Aorta (tissue), 5 donors: ENCODE data around the gene IGDCC3. TPM values are rescaled to one million over a fixed set of nuclear protein-coding genes. Genes with fewer than 3 reads are reported as not detected.

ENCODE experiments used
- ATAC-seq: fragments of 200-7000 bp; cut with Tn5 transposase; one replicate; pipeline ENCODE4 v1.9.1; 2022; ENCODE audit warnings: moderate library complexity; ENCODE audit not compliant: low FRiP score
- DNase-seq, 2 donors: peaks; one replicate each; pipeline ENCODE4 v3.0.0-alpha.2; 2020
- H3K27ac ChIP-seq, 2 donors: one replicate each; pipeline ENCODE4 v1.5.1; 2013; ENCODE audit warnings: low read length in 2 of 2, mild to moderate bottlenecking in 2 of 2, moderate library complexity in 2 of 2, control low read depth in 1 of 2, inconsistent platforms in 1 of 2, low read depth in 1 of 2
- H3K27me3 ChIP-seq, 2 donors: one replicate each; pipeline ENCODE4 v1.6.1; 2013; ENCODE audit warnings: control low read depth in 1 of 2, low read length in 1 of 2, mild to moderate bottlenecking in 1 of 2, moderate library complexity in 1 of 2; ENCODE audit not compliant: insufficient read depth in 2 of 2, control insufficient read depth in 1 of 2
- H3K36me3 ChIP-seq, 2 donors: one replicate each; pipeline ENCODE4 v1.6.1; 2013; ENCODE audit warnings: control low read depth in 1 of 2, low read length in 1 of 2, mild to moderate bottlenecking in 1 of 2; ENCODE audit not compliant: insufficient read depth in 2 of 2, control insufficient read depth in 1 of 2
- H3K4me1 ChIP-seq, 2 donors: one replicate each; pipeline ENCODE4 v1.6.1; 2013; ENCODE audit warnings: low read length in 2 of 2, control low read depth in 1 of 2, mild to moderate bottlenecking in 1 of 2, moderate library complexity in 1 of 2; ENCODE audit not compliant: insufficient read depth in 2 of 2, control insufficient read depth in 1 of 2
- H3K4me3 ChIP-seq, 2 donors: one replicate each; pipeline ENCODE4 v1.5.1; 2013; ENCODE audit warnings: low read length in 2 of 2, control low read depth in 1 of 2, mild to moderate bottlenecking in 1 of 2
- H3K9me3 ChIP-seq: one replicate; pipeline ENCODE4 v1.6.1; 2013; ENCODE audit warnings: mild to moderate bottlenecking, low read length; ENCODE audit not compliant: control insufficient read depth
- WGBS, 2 donors: extraction: QIAGEN DNeasy Blood & Tissue Kit; methylation state at CpG; one replicate each; pipeline ENCODE4 v1.1.7; 2013; 5-methylcytosine and 5-hydroxymethylcytosine counted together
- intact Hi-C, 2 donors: fragments of 100-400 bp; cut with DNase I; formaldehyde crosslinking; loops; one replicate each; pipeline versions ENCODE4 v1.14.2 to v1.15.0; 2022
- long read RNA-seq, 2 donors: library from polyadenylated mRNA; unstranded; transcript quantifications; one replicate each; pipeline ENCODE4 v2.0.0, GENCODE V29; 2020 to 2021
- polyA plus RNA-seq, 2 donors: library from polyadenylated mRNA; stranded (reverse); fragments of 200-250 nt; gene quantifications; one replicate each; pipeline ENCODE4 v1.2.3, GENCODE V29; 2013
- total RNA-seq, 2 donors: library from RNA; stranded (reverse); fragmentation: NEBNext Ultra II Directional; extraction: Animal tissue kit (Norgen Biotek cat#: 25700); gene quantifications; one replicate each; pipeline ENCODE4 v1.2.1, GENCODE V29; 2021
- donor health status: healthy with polysubstance abuse.
- donor health status: Bipolar disorder and iron deficiency.
- donor health status: DM: no; HTN: no; CAD: no.
- donor health status: DM: no; HTN: no; CAD: no.
- donor health status: DM: yes; HTN: yes; CAD: no.

IGDCC3 gene
- not detected for total RNA-seq
- polyA plus RNA-seq = not detected
- long read RNA-seq, donor 1 = 0 reads
- long read RNA-seq, donor 2 = 0 reads

- Histone ChIP-seq H3K27ac (no peak within 1 kb of the TSS), H3K4me1 (no peaks in the 10 kb centered on the region), H3K9me3 (no peaks in the 10 kb centered on the region), H3K36me3 (no peaks in the 10 kb centered on the region), H3K4me3 (peak within 1 kb of the TSS; percentile 46 to 65), H3K27me3 (no peaks in the 10 kb centered on the region)
- intact Hi-C loops = no loop called here
- 1% methylated on average over 14 to 42 of the region's 42 CpGs for whole genome bisulfite sequencing, 2 donors
- DNase-seq = no peak
- ATAC-seq = no peak
Measured at GRCh38 chr15:65377976-65378366, at the start of gene IGDCC3. IGDCC3 (minus strand) TSS chr15:65378002; CDS start chr15:65377788, 214 bp downstream.

DNA sequence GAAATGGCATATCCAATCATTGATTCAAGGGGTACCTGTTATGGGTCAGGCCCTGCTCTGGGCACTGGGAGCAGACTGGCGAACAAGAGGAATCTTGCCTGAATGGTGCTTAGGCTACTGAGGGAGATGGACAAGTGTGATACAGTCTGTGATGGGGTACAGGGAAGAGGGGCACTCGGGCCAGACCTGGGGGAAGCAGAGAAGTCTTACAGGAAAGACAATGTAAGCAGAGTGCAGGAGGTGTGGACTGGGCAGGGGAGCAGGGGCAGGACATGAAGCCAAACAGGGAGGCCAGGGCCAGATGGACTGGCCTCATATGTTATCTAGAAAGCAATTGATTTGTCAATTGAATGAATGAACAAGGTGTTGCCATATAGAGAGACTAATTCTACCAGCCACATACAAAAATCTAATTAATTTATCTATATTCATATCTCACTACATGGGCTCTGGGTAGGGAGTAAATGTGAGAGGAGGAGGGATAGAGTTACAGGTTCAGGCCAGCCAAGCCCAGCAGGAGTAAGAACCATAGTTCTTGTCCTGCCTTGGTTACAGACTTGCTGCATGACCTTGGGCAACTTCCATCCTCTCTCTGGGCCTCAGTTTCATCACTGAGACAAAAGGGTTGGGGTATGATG is 48.5 kb upstream of the IGDCC3 start:
- no peaks in the 10 kb centered on the region for H3K9me3 ChIP-seq
- intact Hi-C loops = no loop called here
- H3K4me1 ChIP-seq = no peaks in the 10 kb centered on the region
- DNase-seq = peak in 1 of 2 donors; percentile 34
- H3K36me3 ChIP-seq = no peaks in the 10 kb centered on the region
- no peak overlapping the region for H3K27ac ChIP-seq
- H3K27me3 ChIP-seq = no peaks in the 10 kb centered on the region
- no peak overlapping the region for H3K4me3 ChIP-seq
- no peak for ATAC-seq
- 78 to 89% methylated on average over 2 of the region's 2 CpGs for WGBS, 2 donors

DNA sequence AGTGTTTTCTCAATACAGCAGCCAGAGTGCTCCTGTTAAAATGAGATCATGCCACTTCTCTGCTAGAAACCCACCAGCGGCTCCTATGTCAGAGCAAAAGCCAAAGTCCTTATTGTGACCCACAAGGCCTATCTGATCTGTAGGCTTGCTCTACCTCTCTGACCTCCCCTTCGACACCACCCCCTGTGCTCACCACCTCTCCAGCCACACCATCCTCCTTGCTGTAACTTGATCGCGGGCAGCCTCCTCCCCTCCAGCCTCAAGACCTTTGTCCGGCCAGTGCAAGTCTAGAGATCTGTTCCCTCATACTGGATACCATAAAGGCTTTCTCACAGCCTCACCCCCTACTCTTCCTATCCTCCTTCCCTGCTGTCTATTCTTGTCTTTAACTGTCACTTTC is 46.9 kb upstream of the IGDCC3 start:
- peak in 1 of 2 donors; percentile 31 for DNase-seq

DNA sequence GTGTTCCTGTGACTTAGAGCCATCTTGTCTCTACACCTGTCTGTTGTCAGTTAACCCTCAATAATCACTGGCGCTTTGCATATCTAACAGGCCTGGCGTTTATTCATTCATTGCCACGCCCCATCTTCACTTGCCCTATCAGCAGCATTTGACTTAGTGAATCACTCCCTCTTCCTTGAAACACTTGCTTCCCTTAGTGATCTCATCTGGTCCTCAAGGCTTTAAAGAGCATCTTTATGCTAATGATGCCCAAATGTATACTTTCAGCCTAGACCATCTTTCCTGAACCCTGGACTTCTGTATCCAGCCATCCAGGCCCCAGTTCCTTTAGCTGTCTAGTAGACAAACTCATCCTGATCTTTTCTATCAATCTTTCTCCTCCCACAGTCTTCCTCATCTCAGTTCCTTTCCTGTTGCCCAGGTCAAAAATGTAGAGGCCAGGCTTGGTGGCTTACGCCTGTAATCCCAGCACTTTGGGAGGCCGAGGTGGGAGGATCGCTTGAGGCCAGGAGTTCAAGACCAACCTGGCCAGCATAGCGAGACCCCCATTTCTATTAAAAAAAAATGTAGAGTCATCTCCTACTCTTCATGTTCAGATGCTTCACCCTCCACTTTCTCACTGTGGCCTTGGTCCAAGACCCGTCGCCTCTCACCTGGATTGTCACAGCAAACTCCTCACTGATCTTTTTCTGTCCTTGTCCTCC is 46.3 kb upstream of the IGDCC3 start:
- DNase-seq = no peak

More for the DNA sequence above, 46.9 kb upstream of the IGDCC3 start:
- H3K36me3 ChIP-seq = no peaks in the 10 kb centered on the region
- H3K4me1 ChIP-seq = no peaks in the 10 kb centered on the region
- H3K9me3 ChIP-seq = no peaks in the 10 kb centered on the region
- H3K27ac ChIP-seq = no peak overlapping the region
- H3K4me3 ChIP-seq = no peak overlapping the region
- WGBS, 2 donors = 84 to 87% methylated on average over 5 of the region's 5 CpGs
- no peak for ATAC-seq
- no peaks in the 10 kb centered on the region for H3K27me3 ChIP-seq
- intact Hi-C loops = no loop called here

DNA sequence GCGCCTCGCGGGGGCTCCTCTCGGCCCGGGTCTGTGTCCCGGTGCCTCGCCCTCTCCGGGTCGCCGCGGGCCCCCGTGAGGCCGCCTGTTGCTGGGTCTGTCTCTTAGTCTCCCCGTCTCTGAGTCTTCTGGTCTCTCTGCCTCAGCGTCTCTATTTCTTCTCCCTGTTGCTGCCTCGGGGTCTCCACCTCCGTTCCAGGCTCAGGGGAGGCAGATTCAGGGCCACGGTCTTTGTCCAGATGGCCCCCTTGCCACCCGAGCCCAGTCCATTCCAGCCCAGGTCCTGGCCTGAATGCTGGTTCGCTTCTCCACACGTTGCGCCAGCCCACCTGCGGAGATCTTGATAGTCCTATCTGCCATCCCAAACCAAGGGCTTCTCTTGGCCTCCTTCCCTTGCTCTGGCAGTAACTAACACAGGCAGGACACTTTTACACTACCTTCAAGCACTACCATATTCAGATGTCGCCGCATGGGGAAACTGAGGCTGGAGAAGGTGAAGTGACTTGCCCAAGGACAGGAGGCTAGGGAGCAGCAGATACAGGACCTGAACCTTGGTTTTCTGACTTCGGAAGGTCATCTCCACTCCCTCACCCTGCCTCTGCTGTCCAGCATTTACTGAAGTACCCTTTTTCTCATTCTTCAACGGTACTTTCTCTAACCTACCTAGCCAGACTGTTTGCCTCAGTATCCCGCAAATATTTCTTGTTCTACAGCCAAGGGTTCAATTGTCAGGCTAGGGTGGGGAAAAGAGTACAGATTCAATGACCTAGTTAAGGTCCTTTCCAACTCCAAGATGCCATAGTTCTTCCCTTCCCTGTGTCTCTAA is 45.6 kb upstream of the IGDCC3 start:
- H3K9me3 ChIP-seq = no peaks in the 10 kb centered on the region
- no peak overlapping the region for H3K27ac ChIP-seq
- no peaks in the 10 kb centered on the region for H3K4me1 ChIP-seq
- no peaks in the 10 kb centered on the region for H3K27me3 ChIP-seq
- H3K36me3 ChIP-seq = no peaks in the 10 kb centered on the region
- DNase-seq = peak in 1 of 2 donors; percentile 68
- H3K4me3 ChIP-seq = peak overlapping the region in 1 of 2 donors; percentile 48
- intact Hi-C loops = no loop called here
- WGBS, 2 donors = 30 to 37% methylated on average over 23 to 28 of the region's 28 CpGs
- no peak for ATAC-seq

More for the DNA sequence above, 46.3 kb upstream of the IGDCC3 start:
- ATAC-seq = no peak
- intact Hi-C loops = no loop called here
- H3K4me1 ChIP-seq = no peaks in the 10 kb centered on the region
- no peak overlapping the region for H3K27ac ChIP-seq
- H3K9me3 ChIP-seq = no peaks in the 10 kb centered on the region
- H3K4me3 ChIP-seq = no peak overlapping the region
- no peaks in the 10 kb centered on the region for H3K27me3 ChIP-seq
- 89 to 92% methylated on average over 9 of the region's 9 CpGs for WGBS, 2 donors
- H3K36me3 ChIP-seq = no peaks in the 10 kb centered on the region

- Histone ChIP-seq H3K27ac (no peak overlapping the region), H3K36me3 (no peaks in the 10 kb centered on the region), H3K4me3 (peak overlapping the region; percentile 5 to 48), H3K27me3 (no peaks in the 10 kb centered on the region), H3K9me3 (no peaks in the 10 kb centered on the region), H3K4me1 (no peaks in the 10 kb centered on the region)
- WGBS, 2 donors = 2 to 3% methylated on average over 39 of the region's 39 CpGs
- intact Hi-C loops = no loop called here
- ATAC-seq (peak; percentile 55), DNase-seq (peak; percentile 69 to 81)
Measured at GRCh38 chr15:65421360-65422215, 43.8 kb upstream of the IGDCC3 start.

- peak in 1 of 2 donors; percentile 55 for DNase-seq
- intact Hi-C loops = no loop called here
- H3K9me3 ChIP-seq = no peaks in the 10 kb centered on the region
- no peaks in the 10 kb centered on the region for H3K36me3 ChIP-seq
- H3K27ac ChIP-seq = no peak overlapping the region
- ATAC-seq = no peak
- no peaks in the 10 kb centered on the region for H3K4me1 ChIP-seq
- WGBS, 2 donors = 66 to 69% methylated on average over 17 of the region's 17 CpGs
- no peaks in the 10 kb centered on the region for H3K27me3 ChIP-seq
- no peak overlapping the region for H3K4me3 ChIP-seq
Measured at GRCh38 chr15:65420975-65421359, 43.2 kb upstream of the IGDCC3 start.

DNA sequence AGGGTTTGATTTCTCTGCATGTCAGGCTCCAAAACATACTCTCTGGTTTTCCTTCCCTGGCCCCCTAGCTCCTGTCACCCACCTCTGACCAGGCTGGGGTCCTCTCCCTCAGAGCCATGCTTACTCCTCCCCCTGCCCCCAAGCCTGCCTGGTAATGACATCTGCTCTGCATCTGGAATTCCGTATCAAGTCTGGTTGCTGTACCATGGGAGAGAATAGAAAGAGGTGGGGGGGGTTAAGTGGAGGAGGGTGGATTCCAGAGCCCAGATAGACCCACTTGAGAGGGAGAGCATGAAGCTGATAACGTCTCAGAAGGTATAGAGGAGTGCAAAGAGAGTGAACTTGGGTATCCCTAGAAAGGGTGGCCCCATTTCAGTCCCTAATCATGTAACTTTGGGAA is 40.8 kb upstream of the IGDCC3 start:
- no peak overlapping the region for H3K27ac ChIP-seq
- no peak overlapping the region for H3K4me3 ChIP-seq
- no peaks in the 10 kb centered on the region for H3K27me3 ChIP-seq
- H3K9me3 ChIP-seq = no peaks in the 10 kb centered on the region
- DNase-seq = peak; percentile 1 to 13
- 92 to 93% methylated on average over 2 of the region's 2 CpGs for WGBS, 2 donors
- intact Hi-C loops = no loop called here
- H3K4me1 ChIP-seq = no peaks in the 10 kb centered on the region
- ATAC-seq = no peak
- no peaks in the 10 kb centered on the region for H3K36me3 ChIP-seq
